ENCODE results near the gene PFKM.
"Not testable (repeated sequence)": the region's sequence is repeated elsewhere in the genome, so short reads cannot be mapped to it uniquely, and the experiment has no call there.

The PFKM gene

GRCh38 chr12:48126953-48127630 lies 7.9 kb downstream of the PFKM start:
- Mint-ChIP-seq H3K9me3 (ENCODE audit: low read depth) (no peaks in the 10 kb centered on the region), H3K27me3 (no peaks in the 10 kb centered on the region), H3K4me3 (no peak overlapping the region), H3K4me1 (ENCODE audit: low read depth) (no peaks in the 10 kb centered on the region), H3K27ac (no peak overlapping the region), H3K36me3 (peaks cover 4% of the 10 kb centered on the region)

GRCh38 chr12:48128800-48129199 lies 9.6 kb downstream of the PFKM start:
- Mint-ChIP-seq H3K36me3 (peaks cover 4% of the 10 kb centered on the region), H3K4me3 (no peak overlapping the region), H3K27me3 (no peaks in the 10 kb centered on the region), H3K4me1 (ENCODE audit: low read depth) (no peaks in the 10 kb centered on the region), H3K9me3 (ENCODE audit: low read depth) (no peaks in the 10 kb centered on the region), H3K27ac (no peak overlapping the region)

- Mint-ChIP-seq H3K27ac (no peak overlapping the region), H3K27me3 (no peaks in the 10 kb centered on the region), H3K36me3 (peaks cover 7% of the 10 kb centered on the region), H3K4me1 (ENCODE audit: low read depth) (no peaks in the 10 kb centered on the region), H3K4me3 (no peak overlapping the region), H3K9me3 (ENCODE audit: low read depth) (no peaks in the 10 kb centered on the region)
Measured at GRCh38 chr12:48129376-48129775, 10.2 kb downstream of the PFKM start.

GRCh38 chr12:48131517-48131916 lies 12.4 kb downstream of the PFKM start:
- Mint-ChIP-seq H3K4me3 (no peak overlapping the region), H3K27ac (no peak overlapping the region), H3K4me1 (ENCODE audit: low read depth) (no peaks in the 10 kb centered on the region), H3K36me3 (peaks cover 12% of the 10 kb centered on the region), H3K27me3 (no peaks in the 10 kb centered on the region), H3K9me3 (ENCODE audit: low read depth) (no peaks in the 10 kb centered on the region)

- H3K27ac Mint-ChIP-seq, result no peak overlapping the region
- H3K4me3 Mint-ChIP-seq, result no peak overlapping the region
- H3K4me1 Mint-ChIP-seq (ENCODE audit: low read depth), result no peaks in the 10 kb centered on the region
- no peaks in the 10 kb centered on the region for H3K9me3 Mint-ChIP-seq (ENCODE audit: low read depth)
- H3K36me3 Mint-ChIP-seq, result peaks cover 10% of the 10 kb centered on the region
- H3K27me3 Mint-ChIP-seq, result no peaks in the 10 kb centered on the region
Measured at GRCh38 chr12:48132826-48133225, 13.7 kb downstream of the PFKM start.

GRCh38 chr12:48135027-48135426 lies 15.9 kb downstream of the PFKM start:
- Mint-ChIP-seq H3K4me3 (no peak overlapping the region), H3K27ac (no peak overlapping the region), H3K4me1 (ENCODE audit: low read depth) (no peaks in the 10 kb centered on the region), H3K36me3 (peaks cover 10% of the 10 kb centered on the region), H3K27me3 (no peaks in the 10 kb centered on the region), H3K9me3 (ENCODE audit: low read depth) (no peaks in the 10 kb centered on the region)

- Mint-ChIP-seq H3K4me1 (ENCODE audit: low read depth) (peaks cover 2% of the 10 kb centered on the region), H3K36me3 (peaks cover 4% of the 10 kb centered on the region), H3K27me3 (no peaks in the 10 kb centered on the region), H3K4me3 (no peak overlapping the region), H3K9me3 (ENCODE audit: low read depth) (no peaks in the 10 kb centered on the region), H3K27ac (no peak overlapping the region)
Measured at GRCh38 chr12:48142818-48143674, 23.9 kb downstream of the PFKM start.

- Mint-ChIP-seq H3K36me3 (peaks cover 4% of the 10 kb centered on the region), H3K9me3 (ENCODE audit: low read depth) (no peaks in the 10 kb centered on the region), H3K27me3 (no peaks in the 10 kb centered on the region), H3K4me1 (ENCODE audit: low read depth) (peaks cover 2% of the 10 kb centered on the region), H3K4me3 (no peak overlapping the region), H3K27ac (peak overlapping the region; percentile 50)
Measured at GRCh38 chr12:48143898-48144297, 24.7 kb downstream of the PFKM start.

GRCh38 chr12:48145981-48146380 lies 26.8 kb downstream of the PFKM start:
- no peaks in the 10 kb centered on the region for H3K27me3 Mint-ChIP-seq
- H3K36me3 Mint-ChIP-seq, result peaks cover 4% of the 10 kb centered on the region

GRCh38 chr12:48151103-48151771 lies 32.1 kb downstream of the PFKM start:
- Mint-ChIP-seq H3K27me3 (no peaks in the 10 kb centered on the region), H3K36me3 (peaks cover 4% of the 10 kb centered on the region), H3K4me3 (no peak overlapping the region), H3K9me3 (ENCODE audit: low read depth) (no peaks in the 10 kb centered on the region), H3K4me1 (ENCODE audit: low read depth) (peaks cover 22% of the 10 kb centered on the region), H3K27ac (no peak overlapping the region)

More at GRCh38 chr12:48145981-48146380, 26.8 kb downstream of the PFKM start:
- Mint-ChIP-seq H3K4me3 (no peak overlapping the region), H3K4me1 (ENCODE audit: low read depth) (peaks cover 3% of the 10 kb centered on the region), H3K27ac (peak overlapping the region; percentile 43), H3K9me3 (ENCODE audit: low read depth) (no peaks in the 10 kb centered on the region)

- not testable (repeated sequence) for H3K36me3 Mint-ChIP-seq; H3K9me3 Mint-ChIP-seq (ENCODE audit: low read depth); H3K27ac Mint-ChIP-seq; H3K27me3 Mint-ChIP-seq
- peaks cover 47% of the 10 kb centered on the region for H3K4me1 Mint-ChIP-seq (ENCODE audit: low read depth)
- H3K4me3 Mint-ChIP-seq, result peak overlapping the region; percentile 95
Measured at GRCh38 chr12:48155786-48156185, 36.6 kb downstream of the PFKM start.

GRCh38 chr12:48156652-48157017 lies 37.5 kb downstream of the PFKM start:
- peaks cover 52% of the 10 kb centered on the region for H3K4me1 Mint-ChIP-seq (ENCODE audit: low read depth)
- no peaks in the 10 kb centered on the region for H3K9me3 Mint-ChIP-seq (ENCODE audit: low read depth)
- no peaks in the 10 kb centered on the region for H3K27me3 Mint-ChIP-seq
- H3K27ac Mint-ChIP-seq, result peak overlapping the region; percentile 81
- peaks cover 4% of the 10 kb centered on the region for H3K36me3 Mint-ChIP-seq
- H3K4me3 Mint-ChIP-seq, result peak overlapping the region; percentile 95

GRCh38 chr12:48157018-48157888 lies 38.1 kb downstream of the PFKM start, which contains the start of gene ASB8:
TSS of gene ASB8 (minus strand) at chr12:48157515. CDS start at chr12:48153496, 4,019 bp downstream.
- Mint-ChIP-seq H3K4me1 (ENCODE audit: low read depth) (peaks cover 52% of the 10 kb centered on the region), H3K36me3 (peaks cover 4% of the 10 kb centered on the region), H3K27me3 (no peaks in the 10 kb centered on the region), H3K27ac (peak within 1 kb of the TSS; percentile 97), H3K4me3 (peak within 1 kb of the TSS; percentile 95), H3K9me3 (ENCODE audit: low read depth) (no peaks in the 10 kb centered on the region)

GRCh38 chr12:48157889-48158370 lies 38.8 kb downstream of the PFKM start:
- peak overlapping the region; percentile 95 for H3K4me3 Mint-ChIP-seq
- H3K4me1 Mint-ChIP-seq (ENCODE audit: low read depth), result peaks cover 48% of the 10 kb centered on the region
- H3K27me3 Mint-ChIP-seq, result no peaks in the 10 kb centered on the region
- H3K9me3 Mint-ChIP-seq (ENCODE audit: low read depth), result no peaks in the 10 kb centered on the region
- peaks cover 4% of the 10 kb centered on the region for H3K36me3 Mint-ChIP-seq
- peak overlapping the region; percentile 97 for H3K27ac Mint-ChIP-seq

Measured in activated naive CD8-positive, alpha-beta T cell (primary cell).